Sigmoid colon (tissue), 7 donors: Measurements from ENCODE around the gene MX1. TPM values are rescaled to one million over a fixed set of nuclear protein-coding genes. Genes with fewer than 3 reads are reported as not detected.

ENCODE experiments used
- DNase-seq: peaks from one replicate; pipeline ENCODE4 v3.0.0-alpha.2; 2019
- H3K27ac ChIP-seq, 4 donors: fragments of 200-600 bp; sonication (generic); one replicate each; pipeline ENCODE4 v1.5.1; 2016 to 2019; ENCODE audit warnings: mild to moderate bottlenecking in 1 of 4
- H3K27me3 ChIP-seq, 3 donors: fragments of 200-600 bp; sonication (generic); one replicate each; pipeline ENCODE4 v1.5.1; 2019; ENCODE audit warnings: mild to moderate bottlenecking in 1 of 3
- H3K36me3 ChIP-seq, 4 donors: fragments of 200-600 bp; sonication (generic); one replicate each; pipeline ENCODE4 v1.5.1; 2016 to 2019
- H3K4me1 ChIP-seq, 4 donors: fragments of 200-600 bp; sonication (generic); one replicate each; pipeline ENCODE4 v1.5.1; 2017 to 2019
- H3K4me3 ChIP-seq, 4 donors: fragments of 200-600 bp; sonication (generic); one replicate each; pipeline ENCODE4 v1.5.1; 2017 to 2019; ENCODE audit warnings: mild to moderate bottlenecking in 2 of 4, moderate library complexity in 1 of 4
- H3K9me3 ChIP-seq, 4 donors: fragments of 200-600 bp in 3 of 4; sonication (generic) in 3 of 4; one replicate each; pipeline versions ENCODE4 v1.5.1 to v1.6.1; 2013 to 2019
- CTCF ChIP-seq, 4 experiments: fragments of 450-650 bp in 3 of 4; fragments of 200-600 bp in 1 of 4; IDR thresholded peaks; one replicate each; pipeline ENCODE4 v1.5.1; 2016 to 2019; ENCODE audit warnings: antibody characterized with exemption in 4 of 4, mild to moderate bottlenecking in 3 of 4, moderate library complexity in 2 of 4
- EP300 ChIP-seq, 4 donors: sonication (generic); formaldehyde crosslinking; IDR thresholded peaks; one replicate each; pipeline ENCODE4 v1.6.1; 2017; ENCODE audit warnings: antibody characterized with exemption in 4 of 4
- POLR2A ChIP-seq, 2 donors: fragments of 450-650 bp; IDR thresholded peaks; one replicate each; pipeline ENCODE4 v1.6.1; 2016; ENCODE audit warnings: antibody characterized with exemption in 2 of 2, mild to moderate bottlenecking in 2 of 2, moderate library complexity in 2 of 2
- POLR2AphosphoS5 ChIP-seq, 4 donors: sonication (generic); formaldehyde crosslinking; IDR thresholded peaks; one replicate each; pipeline ENCODE4 v1.6.1; 2017; ENCODE audit warnings: antibody characterized with exemption in 4 of 4
- WGBS, 2 donors: extraction: QIAGEN DNeasy Blood & Tissue Kit; methylation state at CpG; one replicate each; pipeline ENCODE4 v1.1.7; 2013; 5-methylcytosine and 5-hydroxymethylcytosine counted together
- intact Hi-C: fragments of 100-400 bp; cut with DNase I; formaldehyde crosslinking; loops from one replicate; pipeline ENCODE4 v1.15.1; 2023
- polyA plus RNA-seq, 3 donors: library from polyadenylated mRNA; stranded (reverse); fragments of 200-250 nt; gene quantifications; one replicate each; pipeline ENCODE4 v1.2.3, GENCODE V29; 2013
- total RNA-seq, 4 donors: library from RNA; depleted of rRNA; stranded (reverse); fragments of >200 nt; gene quantifications; one replicate each; pipeline ENCODE4 v1.1.0, GENCODE V29; 2016
- donor health status: healthy with polysubstance abuse.
- donor health status: Bipolar disorder and iron deficiency.
- donor health status: healthy.

The MX1 gene
- total and polyA plus RNA-seq, 7 donors: 8.6 to 76.7 (median 27.8) TPM

GRCh38 chr21:41501919-41502318, 75.9 kb downstream of the MX1 start:
- Histone ChIP-seq H3K9me3 (no peaks in the 10 kb centered on the region), H3K36me3 (no peaks in the 10 kb centered on the region), H3K4me3 (no peak overlapping the region), H3K4me1 (peaks cover 0 to 2% (median under 1%) of the 10 kb centered on the region in 4 donors), H3K27ac (no peak overlapping the region), H3K27me3 (peaks cover 3 to 16% (median 11%) of the 10 kb centered on the region in 3 donors)
- 42 to 71% methylated on average over 7 of the region's 7 CpGs for WGBS, 2 donors
- intact Hi-C loops: no loop called here
- no peak for TF ChIP-seq CTCF (IDR thresholded peaks at IDR 0.05)
- no peak for TF ChIP-seq POLR2A (IDR thresholded peaks at IDR 0.05)
- TF ChIP-seq POLR2AphosphoS5 (IDR thresholded peaks at IDR 0.05): no peak
- TF ChIP-seq EP300 (IDR thresholded peaks at IDR 0.05): no peak
- no peak for DNase-seq

GRCh38 chr21:41503331-41503730, 77.3 kb downstream of the MX1 start:
- TF ChIP-seq POLR2AphosphoS5 (IDR thresholded peaks at IDR 0.05): no peak
- no peak for TF ChIP-seq POLR2A (IDR thresholded peaks at IDR 0.05)
- no peak for TF ChIP-seq CTCF (IDR thresholded peaks at IDR 0.05)
- no peak for TF ChIP-seq EP300 (IDR thresholded peaks at IDR 0.05)
- no peaks in the 10 kb centered on the region for H3K36me3 ChIP-seq
- H3K4me3 ChIP-seq: no peak overlapping the region
- WGBS, 2 donors: 36 to 77% methylated on average over 4 of the region's 4 CpGs
- H3K4me1 ChIP-seq: peaks cover 0 to 16% (median 15%) of the 10 kb centered on the region in 4 donors
- no peak for DNase-seq
- H3K9me3 ChIP-seq: no peaks in the 10 kb centered on the region
- peaks cover 17 to 30% (median 25%) of the 10 kb centered on the region in 3 donors for H3K27me3 ChIP-seq
- H3K27ac ChIP-seq: no peak overlapping the region
- intact Hi-C loops: no loop called here

GRCh38 chr21:41504030-41504429, 78.0 kb downstream of the MX1 start:
- Histone ChIP-seq H3K27ac (no peak overlapping the region), H3K4me1 (peaks cover 0 to 19% (median 16%) of the 10 kb centered on the region in 4 donors), H3K4me3 (no peak overlapping the region), H3K36me3 (no peaks in the 10 kb centered on the region), H3K27me3 (peaks cover 21 to 37% (median 32%) of the 10 kb centered on the region in 3 donors), H3K9me3 (no peaks in the 10 kb centered on the region)
- no peak for DNase-seq
- TF ChIP-seq CTCF (IDR thresholded peaks at IDR 0.05) (no peak), EP300 (IDR thresholded peaks at IDR 0.05) (no peak), POLR2A (IDR thresholded peaks at IDR 0.05) (no peak), POLR2AphosphoS5 (IDR thresholded peaks at IDR 0.05) (no peak)
- 20 to 41% methylated on average over 5 of the region's 5 CpGs for WGBS, 2 donors
- intact Hi-C loops: no loop called here

- WGBS, 2 donors: 12 to 52% methylated on average over 7 of the region's 7 CpGs
- Histone ChIP-seq H3K9me3 (no peaks in the 10 kb centered on the region), H3K4me3 (peak overlapping the region in 1 of 4 donors; percentile 26), H3K4me1 (peaks cover 0 to 19% (median 16%) of the 10 kb centered on the region in 4 donors), H3K27me3 (peaks cover 21 to 50% (median 47%) of the 10 kb centered on the region in 3 donors), H3K27ac (no peak overlapping the region), H3K36me3 (no peaks in the 10 kb centered on the region)
- intact Hi-C loops: no loop called here
- no peak for DNase-seq
- TF ChIP-seq POLR2AphosphoS5 (IDR thresholded peaks at IDR 0.05) (no peak), POLR2A (IDR thresholded peaks at IDR 0.05) (no peak), EP300 (IDR thresholded peaks at IDR 0.05) (no peak), CTCF (IDR thresholded peaks at IDR 0.05) (no peak)
Observed at GRCh38 chr21:41506005-41506594, 80.1 kb downstream of the MX1 start.
